ENCODE results near the gene NXT2.
"Not testable (repeated sequence)": the region's sequence is repeated elsewhere in the genome, so short reads cannot be mapped to it uniquely, and the experiment has no call there.

Gene NXT2

DNA sequence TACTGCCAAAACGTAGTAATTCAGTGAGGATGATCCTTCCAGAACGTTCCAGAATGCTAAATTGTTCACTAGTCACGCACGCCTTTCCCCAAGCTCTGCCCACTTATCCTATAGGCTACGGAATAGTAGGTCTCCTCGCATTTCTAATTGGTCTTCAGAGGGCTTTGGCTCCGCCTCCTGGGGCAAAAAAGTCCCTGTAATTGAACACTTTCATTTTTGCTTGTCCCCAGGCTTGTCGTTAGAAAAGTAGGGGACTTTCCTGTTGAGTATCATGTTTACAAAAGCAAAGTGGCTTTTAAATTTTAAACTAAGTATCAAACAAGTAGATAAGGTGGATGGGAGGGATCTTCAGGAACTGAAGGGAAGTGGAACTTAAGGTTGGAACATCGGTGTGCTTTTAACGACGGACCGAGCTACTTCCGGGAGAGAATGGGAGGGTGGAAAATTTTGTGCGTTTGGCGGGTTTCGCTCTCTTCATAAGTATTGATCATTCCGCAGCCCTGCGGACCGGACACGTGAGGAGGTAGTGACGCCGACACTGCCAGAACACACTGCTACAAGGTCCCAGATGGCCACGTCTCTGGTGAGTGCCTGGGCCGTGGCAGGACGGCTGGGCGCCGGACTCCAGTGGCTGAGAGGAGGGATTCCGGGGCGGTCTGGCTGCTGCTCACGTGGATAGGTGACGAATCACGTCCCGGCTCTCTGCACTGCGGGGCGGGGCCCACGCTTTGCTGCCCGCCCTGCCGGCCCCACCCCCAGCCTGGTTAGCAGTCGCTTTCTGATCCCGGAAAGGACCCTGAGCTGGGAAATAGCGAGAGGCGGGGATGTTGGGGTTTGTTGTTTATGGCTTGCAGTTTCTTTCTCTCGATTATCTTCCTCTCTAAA, at the start of gene NXT2:
Gene NXT2 (plus strand): TSS at position 406 of the 885 bp plus-strand sequence. CDS start 163 bp downstream, at position 569.
- DNase-seq (ENCODE audit: low read depth in 3 of 3): peak; percentile 60 to 77 (median 61)

DNA sequence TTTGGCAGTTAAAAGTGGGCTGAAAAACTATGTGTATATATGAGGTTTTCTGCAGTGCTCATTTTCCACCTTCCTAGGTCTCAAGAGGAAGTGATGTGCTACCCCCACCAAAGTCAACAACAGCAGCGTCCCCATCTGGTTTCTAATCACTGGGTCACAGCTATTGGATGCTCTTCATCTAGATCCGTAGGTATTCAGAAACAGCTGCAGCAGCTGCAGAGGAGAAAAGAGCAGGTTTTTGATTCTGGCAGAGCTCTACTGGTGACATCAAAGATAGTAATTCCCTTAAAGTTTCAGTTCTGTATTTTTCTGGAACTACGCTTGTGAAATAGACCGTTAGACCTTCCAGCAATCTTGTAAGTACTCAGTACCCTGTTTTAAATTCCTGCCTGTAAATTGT, 49.0 kb upstream of the NXT2 start:
- no peak for DNase-seq (ENCODE audit: low read depth in 3 of 3)

GRCh38 chrX:109489174-109489573, 47.5 kb upstream of the NXT2 start:
- no peak for DNase-seq (ENCODE audit: low read depth in 3 of 3)

DNA sequence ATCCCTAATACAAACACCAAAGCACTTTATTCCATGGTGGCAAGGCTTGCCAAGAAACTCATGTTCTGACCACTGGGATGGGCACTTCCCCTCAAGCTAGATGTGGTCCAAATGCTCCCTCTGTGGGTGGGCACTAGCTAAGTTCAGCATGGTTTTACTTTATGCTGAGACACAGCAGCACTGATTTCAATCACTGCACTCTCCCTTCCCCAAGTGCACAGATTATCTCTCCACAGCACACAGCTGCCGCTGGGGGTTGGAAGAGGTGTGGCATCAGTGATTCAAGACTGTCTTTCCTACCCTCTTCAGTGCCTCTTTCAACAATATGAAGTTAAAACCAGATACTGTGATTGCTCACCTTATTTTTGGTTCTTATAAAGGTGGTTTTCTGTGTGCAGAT, 38.2 kb upstream of the NXT2 start:
- DNase-seq (ENCODE audit: low read depth in 3 of 3): no peak

DNA sequence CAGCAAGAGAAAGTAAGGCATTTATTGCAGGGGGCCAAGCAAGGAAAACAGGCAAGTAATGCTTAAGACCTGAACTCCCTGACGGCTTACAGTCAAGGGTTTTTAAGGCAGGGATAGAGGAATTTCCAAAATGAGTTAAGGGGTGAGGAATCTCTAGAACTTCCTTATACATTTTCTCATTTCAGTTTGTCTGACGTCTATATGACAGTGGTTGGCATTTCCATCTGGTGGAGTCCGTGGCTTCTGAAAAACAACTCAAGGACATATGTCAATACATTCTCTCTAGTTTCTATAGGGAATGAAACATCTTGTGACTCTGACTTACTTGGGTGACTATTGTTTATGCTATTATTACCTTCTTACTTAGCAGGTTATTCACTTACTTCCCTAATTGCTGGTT, 35.5 kb upstream of the NXT2 start:
- DNase-seq (ENCODE audit: low read depth in 3 of 3): no peak

DNA sequence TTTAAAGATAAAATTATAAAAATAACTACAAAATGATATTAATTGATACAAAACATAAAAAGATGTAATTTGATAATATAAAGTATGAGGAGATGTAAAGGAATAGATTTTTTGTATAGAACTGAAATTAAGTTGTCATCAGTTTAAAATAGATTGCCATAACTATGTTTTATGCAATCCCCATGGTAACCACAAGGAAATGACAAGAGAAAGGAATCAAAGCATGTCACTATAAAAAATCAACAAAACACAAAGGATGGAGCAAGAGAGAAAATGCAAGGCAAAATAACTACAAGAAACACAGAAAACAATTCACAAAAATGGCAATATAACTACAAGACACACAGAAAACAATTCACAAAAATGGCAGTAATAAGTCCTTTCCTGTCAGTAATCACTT, 27.7 kb upstream of the NXT2 start:
- no peak for DNase-seq (ENCODE audit: low read depth in 3 of 3)

- DNase-seq (ENCODE audit: low read depth in 3 of 3): no peak
These were observed 25.5 kb upstream of the NXT2 start for GRCh38 chrX:109511113-109511512.

DNA sequence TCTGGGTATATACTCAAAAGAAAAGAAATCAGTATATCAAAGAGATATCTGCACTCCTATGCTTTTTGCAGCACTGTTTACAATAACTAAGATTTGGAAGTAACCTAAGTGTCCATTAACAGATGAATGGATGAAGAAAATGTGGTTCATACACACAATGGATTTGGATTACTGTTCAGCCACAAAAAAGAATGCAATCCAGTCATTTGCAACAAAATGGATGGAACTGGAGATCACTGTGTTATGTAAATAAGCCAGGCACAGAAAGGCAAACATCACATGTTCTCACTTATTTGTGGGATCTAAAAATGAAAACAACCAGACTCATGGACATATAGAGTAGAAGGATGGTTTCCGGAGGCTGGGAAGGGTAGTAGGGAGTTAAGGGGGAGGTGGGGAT, 17.6 kb upstream of the NXT2 start:
- no peak for DNase-seq (ENCODE audit: low read depth in 3 of 3)

DNA sequence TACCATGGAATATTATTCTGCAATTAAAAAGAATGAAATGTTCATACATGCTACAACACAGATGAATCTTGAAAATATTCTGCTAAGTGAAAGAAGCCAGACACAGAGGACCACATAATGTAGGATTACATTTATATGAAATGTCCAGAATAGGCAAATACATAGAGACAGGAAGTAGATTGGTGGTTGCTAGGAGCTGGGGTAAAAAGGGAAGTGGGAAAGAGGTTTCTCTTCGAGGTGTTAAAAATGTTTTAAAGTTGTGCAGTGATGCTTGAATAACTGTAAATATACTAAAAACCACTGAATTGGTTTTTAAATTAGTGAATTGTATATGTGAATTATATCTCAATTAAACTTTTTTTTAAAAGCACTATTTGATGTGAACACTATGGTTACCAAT, 3.6 kb upstream of the NXT2 start:
- no peak for DNase-seq (ENCODE audit: low read depth in 3 of 3)

GRCh38 chrX:109533631-109534030, 3.0 kb upstream of the NXT2 start:
- no peak for DNase-seq (ENCODE audit: low read depth in 3 of 3)

DNA sequence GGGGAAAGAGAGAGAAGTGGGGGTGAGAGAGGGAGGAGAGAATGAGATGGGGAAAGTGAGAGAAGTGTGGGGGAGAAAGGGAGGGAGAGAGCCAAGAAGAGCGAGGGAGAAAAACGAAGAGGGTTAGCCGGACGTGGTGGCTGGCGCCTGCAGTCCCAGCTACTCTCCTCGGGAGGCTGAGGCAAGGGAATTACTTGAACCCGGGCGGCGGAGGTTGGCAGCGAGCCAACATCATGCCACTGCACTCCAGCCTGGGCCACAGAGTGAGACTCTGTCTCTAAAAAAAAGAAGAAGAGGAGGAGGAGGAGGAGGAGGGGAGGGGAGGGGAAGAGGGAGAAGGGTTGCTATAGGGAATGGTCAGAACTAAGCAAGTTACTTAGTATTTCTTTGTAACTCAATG, 1.7 kb upstream of the NXT2 start:
- DNase-seq (ENCODE audit: low read depth in 3 of 3): no peak

- DNase-seq (ENCODE audit: low read depth in 3 of 3): no peak
These were observed 1.1 kb upstream of the NXT2 start for GRCh38 chrX:109535578-109535977.

GRCh38 chrX:109537324-109537665, 651 bp downstream of the NXT2 start:
- no peak for DNase-seq (ENCODE audit: low read depth in 3 of 3)

DNA sequence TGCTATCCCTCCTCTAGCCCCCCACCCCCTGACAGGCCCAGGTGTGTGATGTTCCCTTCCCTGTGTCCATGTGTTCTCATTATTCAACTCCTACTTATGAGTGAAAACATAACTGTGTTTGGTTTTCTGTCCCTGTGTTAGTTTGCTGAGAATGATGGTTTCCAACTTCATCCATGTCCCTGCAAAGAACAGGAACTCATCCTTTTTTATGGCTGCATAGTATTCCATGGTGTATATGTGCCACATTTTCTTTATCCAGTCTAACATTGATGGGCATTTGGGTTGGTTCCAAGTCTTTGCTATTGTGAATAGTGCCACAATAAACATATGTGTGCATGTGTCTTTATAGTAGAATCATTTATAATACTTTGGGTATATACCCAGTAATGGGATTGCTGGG, 2.4 kb downstream of the NXT2 start:
- not testable (repeated sequence) for DNase-seq (ENCODE audit: low read depth in 3 of 3)

- DNase-seq (ENCODE audit: low read depth in 3 of 3): no peak
These were observed 17.2 kb downstream of the NXT2 start for GRCh38 chrX:109553862-109554261.

DNA sequence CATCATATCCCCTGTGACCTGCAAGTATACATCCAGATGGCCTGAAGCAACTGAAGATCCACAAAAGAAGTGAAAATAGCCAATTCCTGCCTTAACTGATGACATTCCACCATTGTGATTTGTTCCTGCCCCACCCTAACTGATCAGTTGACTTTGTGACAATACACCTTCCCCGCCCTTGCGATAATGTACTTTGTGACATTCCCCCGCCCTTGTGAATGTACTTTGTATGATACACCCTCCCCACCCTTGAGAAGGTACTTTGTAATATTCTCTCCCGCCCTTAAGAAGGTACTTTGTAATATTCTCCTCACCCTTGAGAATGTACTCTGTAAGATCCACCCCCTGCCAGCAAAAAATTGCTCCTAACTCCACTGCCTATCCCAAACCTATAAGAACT, 39.4 kb downstream of the NXT2 start:
- not testable (repeated sequence) for DNase-seq (ENCODE audit: low read depth in 3 of 3)

- no peak for DNase-seq (ENCODE audit: low read depth in 3 of 3)
These were observed 40.4 kb downstream of the NXT2 start for GRCh38 chrX:109577055-109577454.

DNA sequence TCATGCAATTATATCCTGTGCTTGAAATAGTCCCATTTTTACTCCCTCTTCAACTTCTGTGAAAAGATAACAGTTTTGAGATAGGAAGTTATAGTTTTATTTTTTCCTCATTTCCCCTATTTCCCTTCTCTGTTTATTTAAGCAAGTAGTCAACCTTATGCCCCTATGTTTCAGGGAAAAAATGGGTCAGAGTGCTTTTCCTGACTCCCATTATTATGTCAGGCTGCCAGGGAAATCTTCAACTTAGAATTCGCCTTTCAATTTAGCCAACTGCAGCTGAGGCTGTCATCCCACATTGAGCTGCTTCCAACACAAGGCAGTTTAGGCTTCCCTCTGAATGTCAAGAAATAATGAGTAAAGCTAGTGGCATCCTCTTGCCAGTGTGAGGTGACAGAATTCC, 42.3 kb downstream of the NXT2 start:
- DNase-seq (ENCODE audit: low read depth in 3 of 3): no peak

- no peak for DNase-seq (ENCODE audit: low read depth in 3 of 3)
These were observed 48.8 kb downstream of the NXT2 start for GRCh38 chrX:109585488-109585887.

GRCh38 chrX:109590176-109590575, 53.5 kb downstream of the NXT2 start:
- DNase-seq (ENCODE audit: low read depth in 3 of 3): no peak

All from stimulated activated CD4-positive, alpha-beta T cell treated with anti-CD3 and anti-CD28 coated beads, TNF-alpha, amount 100 ng/mL, for 24 hours (primary cell).